ENCODE measurements around the gene DSCAM.
"Not testable (repeated sequence)": the region's sequence is repeated elsewhere in the genome, so short reads cannot be mapped to it uniquely, and the experiment has no call there.

The DSCAM gene

DNA sequence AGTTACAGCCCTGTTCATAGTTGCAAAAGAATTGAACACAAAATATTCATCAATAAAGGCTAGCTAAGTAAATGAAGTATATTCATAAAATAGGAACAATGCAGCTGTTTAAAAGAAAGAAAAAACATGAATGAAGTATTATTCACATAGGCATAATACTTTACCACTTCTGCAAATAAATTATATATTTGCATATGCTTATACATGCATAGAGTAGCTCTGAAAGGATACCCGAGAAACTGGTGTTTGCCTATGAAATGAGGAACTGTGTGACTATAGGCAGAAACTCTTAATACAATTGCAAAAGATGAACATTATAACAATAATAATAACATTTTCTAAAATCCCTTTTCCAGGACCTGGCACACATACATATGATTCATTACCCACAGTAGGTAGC, 385.9 kb downstream of the DSCAM start:
- TF ChIP-seq, protein P1, sequence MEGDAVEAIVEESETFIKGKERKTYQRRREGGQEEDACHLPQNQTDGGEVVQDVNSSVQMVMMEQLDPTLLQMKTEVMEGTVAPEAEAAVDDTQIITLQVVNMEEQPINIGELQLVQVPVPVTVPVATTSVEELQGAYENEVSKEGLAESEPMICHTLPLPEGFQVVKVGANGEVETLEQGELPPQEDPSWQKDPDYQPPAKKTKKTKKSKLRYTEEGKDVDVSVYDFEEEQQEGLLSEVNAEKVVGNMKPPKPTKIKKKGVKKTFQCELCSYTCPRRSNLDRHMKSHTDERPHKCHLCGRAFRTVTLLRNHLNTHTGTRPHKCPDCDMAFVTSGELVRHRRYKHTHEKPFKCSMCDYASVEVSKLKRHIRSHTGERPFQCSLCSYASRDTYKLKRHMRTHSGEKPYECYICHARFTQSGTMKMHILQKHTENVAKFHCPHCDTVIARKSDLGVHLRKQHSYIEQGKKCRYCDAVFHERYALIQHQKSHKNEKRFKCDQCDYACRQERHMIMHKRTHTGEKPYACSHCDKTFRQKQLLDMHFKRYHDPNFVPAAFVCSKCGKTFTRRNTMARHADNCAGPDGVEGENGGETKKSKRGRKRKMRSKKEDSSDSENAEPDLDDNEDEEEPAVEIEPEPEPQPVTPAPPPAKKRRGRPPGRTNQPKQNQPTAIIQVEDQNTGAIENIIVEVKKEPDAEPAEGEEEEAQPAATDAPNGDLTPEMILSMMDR (conservative IDR thresholded peaks at IDR 0.05; ENCODE audit: low read length): no peak
- H3K4me3 ChIP-seq (ENCODE audit: low read length): no peak overlapping the region
- DNase-seq (ENCODE audit: low read depth): no peak

DNA sequence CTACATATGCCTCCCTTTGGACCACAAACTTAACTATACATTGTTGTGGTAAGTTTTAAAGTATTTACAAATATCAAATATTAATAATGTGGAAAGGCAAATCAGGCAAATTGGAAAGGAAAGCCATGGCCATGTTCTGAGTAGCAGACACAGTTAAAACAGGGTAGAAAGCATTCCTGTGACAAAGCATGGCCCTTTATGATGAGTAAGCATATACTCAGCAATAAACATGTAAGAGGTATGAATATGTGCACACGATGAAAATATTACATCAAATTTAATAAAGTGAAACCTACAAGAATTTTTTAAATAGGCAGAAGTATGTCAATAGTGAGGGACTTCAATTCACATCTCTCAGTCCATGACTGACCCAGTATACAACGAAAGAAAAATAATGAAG, 389.2 kb downstream of the DSCAM start:
- TF ChIP-seq, protein P1 (conservative IDR thresholded peaks at IDR 0.05; ENCODE audit: low read length): no peak
- no peak overlapping the region for H3K4me3 ChIP-seq (ENCODE audit: low read length)
- no peak for DNase-seq (ENCODE audit: low read depth)

DNA sequence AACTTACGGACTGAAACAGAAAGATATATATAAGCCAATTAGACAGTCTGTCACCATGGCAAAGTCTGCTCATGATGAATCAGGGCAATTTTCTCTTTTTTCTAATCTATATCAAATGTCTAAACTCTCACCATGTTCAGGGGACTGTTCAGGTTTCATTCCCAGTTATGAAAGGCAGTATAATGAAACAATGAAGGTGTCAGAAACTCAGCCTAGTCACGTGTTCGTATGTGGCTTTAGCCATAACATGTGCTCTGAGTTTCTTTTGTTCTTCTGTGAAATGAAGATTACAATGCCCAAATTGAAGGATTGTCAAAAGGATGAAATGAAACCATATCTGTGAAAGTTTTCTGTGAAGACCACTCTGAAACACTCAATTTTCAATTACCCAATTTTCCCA, 392.9 kb downstream of the DSCAM start:
- DNase-seq (ENCODE audit: low read depth): no peak
- H3K4me3 ChIP-seq (ENCODE audit: low read length): no peak overlapping the region
- TF ChIP-seq, protein P1 (conservative IDR thresholded peaks at IDR 0.05; ENCODE audit: low read length): no peak

DNA sequence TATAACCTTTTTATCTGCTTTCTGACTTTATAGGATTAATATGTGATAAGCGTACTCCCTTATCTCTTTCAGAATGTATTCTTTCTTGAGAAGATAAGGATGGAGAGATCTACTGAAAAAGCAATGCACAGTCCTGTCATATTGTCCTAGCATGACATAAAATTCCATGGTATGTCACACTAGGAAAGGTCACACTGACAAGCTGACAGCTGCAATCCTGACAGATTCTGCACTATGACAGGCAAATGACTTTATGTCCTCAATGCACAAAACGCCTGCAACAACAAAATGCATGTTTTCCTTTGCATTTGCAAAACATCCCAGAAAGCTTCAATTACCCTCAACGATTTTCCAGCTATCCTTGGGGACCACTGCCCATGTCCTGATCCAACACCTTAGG, 393.8 kb downstream of the DSCAM start:
- DNase-seq (ENCODE audit: low read depth): no peak
- TF ChIP-seq, protein P1 (conservative IDR thresholded peaks at IDR 0.05; ENCODE audit: low read length): no peak
- no peak overlapping the region for H3K4me3 ChIP-seq (ENCODE audit: low read length)

DNA sequence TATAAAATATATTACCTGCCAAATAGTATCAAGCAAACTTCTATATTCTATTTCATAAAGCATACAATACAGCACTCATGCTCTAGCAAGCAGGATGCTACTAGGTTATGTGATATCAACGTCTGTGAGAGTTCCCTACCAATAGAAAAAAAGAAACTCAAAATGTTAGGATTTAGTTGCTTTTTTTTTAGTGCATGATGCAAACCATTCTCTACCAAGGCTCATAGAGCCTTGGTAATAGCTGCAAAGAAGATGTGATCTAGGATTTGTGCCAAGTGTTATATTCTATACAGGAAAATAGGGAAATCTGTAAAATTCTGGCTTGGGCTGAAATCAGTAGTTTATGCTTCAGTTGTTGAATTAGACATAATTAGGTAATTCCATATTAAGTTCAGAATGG, 394.4 kb downstream of the DSCAM start:
- no peak overlapping the region for H3K4me3 ChIP-seq (ENCODE audit: low read length)
- no peak for DNase-seq (ENCODE audit: low read depth)
- TF ChIP-seq, protein P1 (conservative IDR thresholded peaks at IDR 0.05; ENCODE audit: low read length): no peak

DNA sequence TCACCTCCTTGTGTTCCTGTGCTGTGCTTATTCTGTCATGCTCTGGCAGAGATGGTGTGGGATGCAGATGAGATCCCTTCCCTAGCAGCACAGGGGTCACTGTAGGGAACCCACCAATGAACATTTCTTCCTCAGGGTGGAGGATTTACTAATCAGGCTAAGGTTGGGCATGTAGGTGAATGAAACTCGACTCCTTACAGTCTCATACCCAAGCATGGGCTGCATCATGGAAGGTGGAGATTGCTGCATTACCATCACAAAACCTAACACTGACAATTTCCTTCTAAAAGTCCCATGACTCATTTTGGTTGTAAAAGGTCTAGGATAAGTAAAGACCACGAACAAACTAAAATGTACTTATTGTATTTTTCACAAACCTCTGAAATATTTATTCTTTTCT, 399.9 kb downstream of the DSCAM start:
- DNase-seq (ENCODE audit: low read depth): no peak
- TF ChIP-seq, protein P1 (conservative IDR thresholded peaks at IDR 0.05; ENCODE audit: low read length): no peak
- no peak overlapping the region for H3K4me3 ChIP-seq (ENCODE audit: low read length)

DNA sequence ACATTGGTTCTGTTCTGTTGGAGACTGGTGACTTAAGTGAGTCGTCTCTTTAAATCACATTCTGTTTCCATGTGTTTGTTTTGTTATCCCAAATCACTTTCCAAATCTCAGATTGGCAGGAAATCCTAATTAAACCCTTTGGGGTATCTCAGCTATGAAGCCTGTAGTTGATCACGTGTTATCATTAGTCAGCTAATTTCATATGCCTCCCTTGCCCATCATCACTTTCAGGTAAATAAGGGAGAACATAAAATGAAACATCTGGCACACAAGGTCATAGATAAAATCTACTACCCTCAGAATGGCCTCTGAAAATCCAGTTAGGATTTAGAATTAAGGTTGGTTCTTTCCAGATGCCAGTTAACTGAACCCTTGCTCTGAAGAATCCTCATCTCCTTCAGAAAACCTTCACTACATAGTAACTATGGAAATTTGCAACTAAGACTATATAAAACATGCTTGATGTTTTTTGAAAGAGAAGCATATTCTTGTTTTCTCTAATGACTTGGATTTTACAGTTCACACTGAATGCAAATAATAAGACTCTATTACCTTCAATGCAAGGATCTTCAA, 401.5 kb downstream of the DSCAM start:
- DNase-seq (ENCODE audit: low read depth): no peak
- TF ChIP-seq, protein P1 (conservative IDR thresholded peaks at IDR 0.05; ENCODE audit: low read length): no peak
- no peak overlapping the region for H3K4me3 ChIP-seq (ENCODE audit: low read length)

DNA sequence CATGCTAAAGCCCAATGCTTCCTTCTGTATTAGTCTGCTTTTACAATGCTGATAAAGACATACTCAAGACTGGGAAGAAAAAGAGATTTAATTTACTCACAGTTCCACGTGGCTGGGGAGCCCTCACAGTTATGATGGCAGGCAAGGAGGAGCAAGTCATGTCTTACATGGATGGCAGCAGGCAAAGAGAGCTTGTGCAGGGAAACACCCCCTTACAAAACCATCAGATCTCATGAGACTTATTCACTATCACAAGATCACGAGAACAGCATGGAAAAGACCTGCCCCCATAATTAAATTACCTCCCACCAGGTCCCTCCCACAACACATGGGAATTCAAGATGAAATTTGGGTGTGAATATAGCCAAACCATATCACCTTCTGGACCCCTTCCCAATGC, 407.4 kb downstream of the DSCAM start:
- H3K4me3 ChIP-seq (ENCODE audit: low read length); DNase-seq (ENCODE audit: low read depth): not testable (repeated sequence)

All from AG10803 (cell line).